Measurements from ENCODE around the gene PRKCH.
"Not testable (repeated sequence)": the region's sequence is repeated elsewhere in the genome, so short reads cannot be mapped to it uniquely, and the experiment has no call there.

PRKCH gene

DNA sequence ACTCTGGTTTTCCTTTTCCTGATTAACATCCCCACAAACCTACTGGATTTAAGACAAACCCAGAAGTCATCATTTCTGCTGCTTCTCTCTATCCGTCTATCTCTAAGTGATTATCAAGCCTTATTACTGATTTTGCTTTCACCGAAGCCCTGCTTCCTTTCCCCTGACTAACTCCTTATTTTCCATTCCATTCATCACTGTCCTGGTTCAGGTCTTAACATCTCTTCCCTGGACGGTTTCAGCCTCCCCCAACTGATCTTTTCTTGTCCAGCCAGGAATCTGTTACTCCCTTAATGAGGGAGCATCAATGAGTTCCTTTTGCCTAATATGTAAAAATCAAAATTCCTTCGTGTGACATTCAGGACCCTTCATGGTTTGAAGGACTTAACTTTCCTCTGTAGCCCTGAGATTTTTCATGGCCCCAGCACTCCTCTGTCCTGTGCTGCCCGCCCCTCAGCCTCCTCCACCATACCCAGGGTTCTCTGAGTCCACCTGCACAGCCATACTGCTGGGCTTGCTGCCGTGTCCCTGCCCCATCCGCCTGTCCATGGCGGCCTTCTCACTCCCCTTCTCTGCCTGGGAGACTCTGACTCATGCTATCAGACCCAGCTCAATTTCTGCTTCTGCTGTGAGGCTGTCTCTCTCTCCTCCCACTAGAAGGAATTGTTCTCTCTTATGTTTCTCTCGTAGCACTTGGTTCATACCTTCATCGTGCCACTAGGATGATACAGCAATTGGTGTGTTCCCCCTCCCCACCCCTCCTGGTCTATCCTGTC, 206.1 kb downstream of the PRKCH start:
- peak; percentile 84 for DNase-seq (ENCODE audit: low read depth, low spot score)

DNA sequence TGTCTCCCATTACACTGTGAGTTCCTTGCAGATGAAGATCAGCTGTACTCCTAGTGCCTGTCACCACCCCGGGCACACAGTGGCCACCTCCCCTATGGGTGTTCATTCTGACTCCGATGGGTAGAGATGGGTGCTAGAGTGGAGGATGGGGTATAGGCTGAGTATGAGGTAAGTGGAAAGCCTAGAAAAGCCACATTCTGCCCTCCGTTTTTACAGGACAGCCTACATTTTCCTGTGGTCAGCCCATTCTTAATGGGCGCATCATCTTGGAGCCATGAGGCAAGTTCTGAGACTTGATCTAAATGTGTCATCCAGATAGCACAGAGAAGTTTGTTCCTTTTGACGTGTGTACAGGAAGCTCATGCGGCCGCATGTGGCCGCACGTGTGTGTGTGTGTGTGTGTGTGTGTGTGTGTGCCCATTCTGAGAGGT, 207.2 kb downstream of the PRKCH start:
- peak; percentile 57 for DNase-seq (ENCODE audit: low read depth, low spot score)

DNA sequence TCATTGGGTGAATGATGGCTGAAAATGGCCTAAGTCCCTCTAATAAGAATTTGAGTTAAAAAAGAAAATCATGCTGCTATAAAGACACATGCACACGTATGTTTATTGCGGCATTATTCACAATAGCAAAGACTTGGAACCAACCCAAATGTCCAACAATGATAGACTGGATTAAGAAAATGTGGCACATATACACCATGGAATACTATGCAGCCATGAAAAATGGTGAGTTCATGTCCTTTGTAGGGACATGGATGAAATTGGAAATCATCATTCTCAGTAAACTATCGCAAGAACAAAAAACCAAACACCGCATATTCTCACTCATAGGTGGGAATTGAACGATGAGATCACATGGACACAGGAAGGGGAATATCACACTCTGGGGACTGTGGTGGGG, 208.0 kb downstream of the PRKCH start:
- DNase-seq (ENCODE audit: low read depth, low spot score), result not testable (repeated sequence)

DNA sequence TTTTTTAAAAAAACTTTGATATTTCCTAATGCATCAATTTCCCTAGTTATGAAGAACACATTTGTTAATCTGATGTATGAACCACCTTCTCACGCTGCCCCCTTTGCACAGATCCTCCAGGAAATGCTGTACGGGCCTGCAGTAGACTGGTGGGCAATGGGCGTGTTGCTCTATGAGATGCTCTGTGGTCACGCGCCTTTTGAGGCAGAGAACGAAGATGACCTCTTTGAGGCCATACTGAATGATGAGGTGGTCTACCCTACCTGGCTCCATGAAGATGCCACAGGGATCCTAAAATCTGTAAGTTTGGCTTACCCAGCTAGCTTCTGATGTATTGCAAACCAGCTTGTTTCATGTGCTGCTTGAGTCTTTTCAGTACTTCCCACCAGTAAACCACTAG, 208.9 kb downstream of the PRKCH start:
- DNase-seq (ENCODE audit: low read depth, low spot score), result no peak

DNA sequence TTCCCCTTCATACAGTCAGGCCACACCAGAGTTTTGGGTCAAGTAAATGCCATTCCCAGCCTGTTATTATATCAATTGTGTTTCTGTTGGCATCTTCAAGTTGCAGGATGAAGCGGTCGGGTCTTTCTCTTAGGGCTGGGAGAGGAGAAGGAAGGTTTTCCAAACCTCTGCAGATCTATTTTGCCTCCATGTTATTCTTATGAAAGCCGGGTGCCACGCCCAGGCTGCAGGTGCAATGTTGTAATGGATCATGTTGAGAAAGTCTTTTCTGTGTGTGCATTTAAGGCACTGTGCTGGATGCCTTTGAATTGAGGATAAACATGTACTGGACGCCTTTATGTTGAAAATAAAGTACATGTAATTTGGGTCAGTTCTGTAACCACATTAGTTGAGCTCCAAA, 209.5 kb downstream of the PRKCH start:
- no peak for DNase-seq (ENCODE audit: low read depth, low spot score)

DNA sequence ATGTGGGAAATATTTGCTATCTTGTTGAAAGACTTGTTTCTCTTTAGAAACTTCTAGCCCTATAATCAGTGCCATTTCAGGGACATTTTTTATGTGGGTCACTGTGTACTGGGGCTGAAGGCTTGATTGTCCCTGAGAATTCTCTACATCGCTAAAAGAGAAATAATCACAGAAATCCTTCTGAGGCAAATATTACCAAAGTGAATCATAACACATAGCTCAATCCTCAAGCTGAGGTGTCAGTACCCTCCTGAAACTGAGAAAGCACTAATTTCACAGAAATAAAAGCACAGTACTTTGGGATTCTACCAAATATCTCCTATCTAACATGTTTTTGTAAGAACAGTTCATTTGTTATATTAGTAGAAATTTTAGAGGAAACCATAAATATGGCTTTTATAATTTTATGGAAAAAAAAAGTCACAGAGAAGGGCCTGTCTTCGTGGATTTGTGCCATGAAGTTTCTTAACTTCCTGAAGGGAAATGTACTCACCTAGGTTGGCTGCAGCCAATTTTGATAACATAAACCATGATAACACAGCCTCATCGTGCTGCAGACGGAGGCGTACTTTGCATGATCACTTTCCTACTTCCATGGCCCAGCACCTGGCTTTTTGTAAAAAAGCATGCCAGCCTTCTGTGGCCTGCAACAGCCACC, 210.2 kb downstream of the PRKCH start:
- DNase-seq (ENCODE audit: low read depth, low spot score), result no peak

DNA sequence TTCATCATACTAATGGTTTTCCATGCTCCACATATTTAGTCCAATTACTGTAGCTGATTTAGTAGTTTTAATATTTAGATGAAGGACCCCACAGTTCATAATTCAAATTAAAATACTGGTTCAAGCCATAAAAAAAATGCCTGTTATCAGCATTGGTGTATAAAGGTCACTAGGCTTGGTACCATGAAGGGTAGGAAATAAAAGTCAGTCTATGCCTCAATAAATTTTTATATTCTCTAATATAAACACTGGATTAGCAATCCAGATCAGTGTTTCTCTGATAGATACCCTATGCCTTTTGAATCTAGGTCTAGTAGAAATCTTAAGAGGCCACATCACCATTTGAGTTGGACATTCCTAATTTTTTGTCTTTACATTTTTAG, 210.7 kb downstream of the PRKCH start:
- no peak for DNase-seq (ENCODE audit: low read depth, low spot score)

DNA sequence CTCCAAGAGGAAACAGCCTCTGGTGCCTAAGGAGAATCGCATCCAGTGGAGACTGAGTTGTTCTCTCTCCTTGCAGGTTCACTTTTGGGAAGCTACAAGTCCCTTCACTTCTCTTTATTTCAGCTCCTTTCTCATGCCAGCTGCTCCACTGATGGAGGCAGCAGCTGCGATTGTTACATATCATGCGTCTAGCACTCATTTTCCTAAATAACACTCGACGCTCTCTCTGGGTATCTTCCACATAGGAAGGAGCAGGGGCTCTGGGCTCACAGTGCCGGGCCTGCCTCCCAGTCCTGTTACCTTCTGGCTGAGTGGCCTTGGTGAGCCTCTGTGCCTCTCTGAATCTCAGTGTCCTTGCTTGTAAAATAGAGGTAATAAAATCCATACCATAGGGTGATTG, 211.4 kb downstream of the PRKCH start:
- no peak for DNase-seq (ENCODE audit: low read depth, low spot score)

DNA sequence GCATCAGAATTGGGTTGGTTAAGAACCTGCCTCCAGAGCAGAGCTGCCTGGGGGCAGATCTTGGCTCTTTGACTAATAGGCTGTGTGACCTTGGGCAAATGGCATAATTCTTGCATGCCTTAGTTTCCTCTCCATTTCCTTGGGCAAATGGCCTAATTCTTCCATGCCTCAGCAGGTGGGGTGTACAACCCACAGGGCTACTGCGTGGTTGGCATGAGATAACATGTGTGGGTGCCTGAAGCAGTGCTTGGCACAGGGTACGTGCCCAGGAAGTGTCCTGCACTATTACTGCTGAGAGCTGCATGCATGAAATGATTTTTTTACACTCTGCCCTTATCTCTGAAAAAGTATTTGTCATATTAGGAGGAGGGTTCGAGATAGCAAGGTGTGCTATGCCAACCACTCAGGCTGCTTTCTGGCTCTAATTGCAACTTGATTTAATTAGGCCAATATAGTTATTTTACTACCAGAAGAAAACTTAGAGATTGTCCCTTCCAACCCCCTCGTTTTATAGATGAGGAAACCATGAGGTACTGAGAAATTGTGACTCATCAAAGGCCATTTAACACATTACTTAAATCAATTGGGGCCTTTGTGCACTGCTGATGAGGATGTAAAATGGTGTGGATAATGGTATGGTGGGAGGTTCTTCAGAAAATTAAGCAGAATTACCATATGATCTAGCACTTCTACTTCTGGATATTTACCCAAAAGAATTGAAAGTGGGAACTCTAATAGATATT, 212.3 kb downstream of the PRKCH start:
- DNase-seq (ENCODE audit: low read depth, low spot score), result no peak

DNA sequence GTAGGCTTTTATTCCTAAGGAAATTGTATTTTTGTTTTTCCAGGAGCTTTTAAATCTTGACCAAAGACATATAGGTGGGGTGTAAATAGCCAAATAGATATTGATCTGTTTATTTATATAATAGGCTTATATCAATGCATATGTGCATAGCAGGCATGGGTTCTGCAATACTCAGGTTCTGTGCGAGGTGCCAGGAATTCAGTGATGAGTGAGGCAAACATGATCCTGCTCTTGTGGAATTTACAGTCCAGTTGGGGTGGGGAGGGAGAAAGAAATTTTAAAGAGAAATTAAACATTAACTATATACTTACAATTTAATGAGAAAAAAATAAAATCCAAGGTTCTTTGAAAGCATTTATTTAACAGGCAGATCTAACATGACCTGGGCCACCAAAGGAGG, 213.7 kb downstream of the PRKCH start:
- DNase-seq (ENCODE audit: low read depth, low spot score), result no peak

DNA sequence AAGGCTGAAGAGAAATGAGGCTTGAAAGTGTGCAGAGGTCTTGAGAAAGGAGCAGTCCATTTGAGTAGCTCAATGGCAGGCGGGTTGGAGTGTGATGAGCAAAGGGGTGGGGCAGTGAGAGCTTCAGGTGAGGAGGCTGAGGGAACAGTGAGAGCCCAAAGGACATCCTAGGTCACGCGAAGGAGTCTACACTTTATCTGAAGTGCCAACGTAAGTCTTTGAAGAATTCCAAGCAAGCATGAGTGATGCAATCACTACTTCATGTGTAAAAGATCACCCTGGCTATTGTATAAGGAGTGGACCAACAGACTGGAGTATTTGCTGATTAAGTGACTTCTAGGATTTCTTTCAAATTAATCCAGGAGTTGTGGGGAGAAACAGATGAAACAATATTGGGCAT, 214.1 kb downstream of the PRKCH start:
- DNase-seq (ENCODE audit: low read depth, low spot score), result no peak

DNA sequence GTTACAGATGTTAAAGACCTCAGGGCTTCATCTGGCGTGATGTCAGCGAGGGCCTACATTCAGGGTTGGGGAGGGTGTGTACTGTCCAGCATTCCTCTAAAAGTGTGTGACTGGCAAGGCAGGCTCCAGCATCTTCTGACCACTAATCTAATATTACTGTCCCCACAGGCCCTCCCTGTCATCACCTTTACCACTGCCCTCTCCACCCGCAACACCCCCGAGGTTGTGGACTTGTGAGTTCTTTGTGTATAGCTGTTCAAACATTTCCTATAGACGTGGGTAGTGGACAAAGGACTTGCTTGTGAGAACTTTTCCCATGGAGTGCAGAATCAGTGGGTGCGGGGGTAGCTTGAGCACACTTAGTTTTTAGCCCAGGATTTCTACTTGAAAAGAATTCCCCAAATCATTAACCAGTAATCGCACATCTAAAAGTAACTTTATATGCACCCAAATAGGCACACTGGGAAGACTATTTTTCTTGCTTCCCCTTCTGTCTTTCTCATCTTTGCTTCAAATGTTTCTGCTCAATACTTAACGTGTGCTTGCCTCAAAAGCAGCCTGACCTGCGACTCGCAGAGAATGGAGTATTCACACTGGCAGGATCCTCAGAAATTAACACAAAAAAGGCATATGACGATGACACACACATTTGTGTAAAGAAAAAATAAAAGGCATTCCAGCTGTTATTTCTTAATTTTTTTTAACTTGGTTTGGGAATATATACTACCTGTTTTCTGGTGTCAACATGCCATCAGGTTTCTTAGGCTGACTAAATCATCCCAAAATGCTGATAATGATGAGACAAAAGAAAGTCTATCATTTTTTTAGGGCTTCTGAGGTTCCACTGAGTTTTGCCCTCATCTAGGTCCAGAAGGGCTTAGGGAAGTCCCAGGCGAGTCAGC, 215.5 kb downstream of the PRKCH start:
- DNase-seq (ENCODE audit: low read depth, low spot score), result no peak

DNA sequence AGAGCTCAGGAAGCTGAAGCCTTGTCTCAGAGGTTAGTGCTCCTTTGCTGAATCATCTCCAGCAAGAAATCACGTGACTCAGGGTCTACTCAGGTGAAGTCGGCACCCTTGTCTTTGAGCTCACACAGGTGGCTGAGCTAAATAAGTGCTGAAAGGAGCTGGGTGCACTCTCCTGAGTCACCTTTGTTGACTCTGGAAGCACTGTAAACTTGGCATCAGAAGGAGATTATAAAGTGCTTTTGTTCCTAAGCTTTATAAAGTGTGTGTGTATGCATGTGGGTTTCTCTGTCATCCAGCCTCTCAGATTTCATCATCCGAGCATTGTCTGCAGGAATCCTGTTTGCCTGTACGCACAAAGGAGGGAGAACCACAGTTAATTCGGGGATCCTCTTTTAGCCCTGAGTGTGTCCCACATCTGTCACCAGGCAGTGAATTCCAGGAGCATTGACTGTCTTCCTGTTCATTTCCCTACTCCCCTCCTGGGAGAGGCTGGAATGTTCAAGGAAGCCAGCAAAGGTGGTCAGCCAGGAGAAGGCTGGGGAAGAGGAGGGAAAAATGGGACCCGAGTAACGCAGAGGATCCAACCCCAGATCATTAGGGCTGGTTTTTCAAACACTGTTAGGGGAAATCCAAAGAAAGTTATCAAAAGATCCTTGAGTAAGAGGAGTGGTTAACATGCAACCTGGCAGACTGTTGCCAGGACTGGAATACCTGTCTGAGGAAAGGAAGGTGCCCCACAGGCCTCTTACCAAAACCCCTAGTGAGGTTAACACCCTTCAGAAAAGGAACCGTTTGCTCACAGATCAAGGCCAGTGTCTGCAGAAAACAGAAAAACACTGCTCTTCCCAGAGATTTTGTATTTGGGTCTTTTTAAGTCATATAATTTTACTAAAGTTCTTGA, 216.4 kb downstream of the PRKCH start:
- DNase-seq (ENCODE audit: low read depth, low spot score), result peak; percentile 80

DNA sequence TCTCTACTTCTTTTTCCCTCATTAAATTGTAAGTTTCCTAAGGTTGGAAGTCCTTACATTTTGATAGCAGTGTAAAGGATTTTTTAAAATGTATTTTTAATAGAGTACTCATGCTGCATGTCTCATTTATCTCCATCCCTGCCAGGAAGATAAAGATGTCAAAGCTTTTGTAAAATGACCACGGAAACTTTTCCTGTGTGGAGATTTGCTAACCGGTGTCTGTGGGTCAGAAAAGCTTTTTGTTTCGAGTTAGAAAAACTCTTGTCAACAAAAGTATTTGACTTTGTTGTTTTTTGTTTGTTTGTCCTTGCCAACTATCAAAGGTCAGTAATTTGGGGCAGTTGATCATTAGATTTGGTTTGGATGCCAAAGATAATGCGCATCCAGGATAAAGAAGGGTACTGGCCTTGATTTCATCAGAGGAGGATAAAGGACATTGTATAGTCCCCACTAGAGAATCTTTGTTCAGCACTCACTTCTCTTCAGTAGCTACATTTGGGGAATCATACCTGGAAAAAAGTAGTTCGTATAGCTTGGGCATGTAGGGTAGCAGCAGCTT, 217.2 kb downstream of the PRKCH start:
- no peak for DNase-seq (ENCODE audit: low read depth, low spot score)

DNA sequence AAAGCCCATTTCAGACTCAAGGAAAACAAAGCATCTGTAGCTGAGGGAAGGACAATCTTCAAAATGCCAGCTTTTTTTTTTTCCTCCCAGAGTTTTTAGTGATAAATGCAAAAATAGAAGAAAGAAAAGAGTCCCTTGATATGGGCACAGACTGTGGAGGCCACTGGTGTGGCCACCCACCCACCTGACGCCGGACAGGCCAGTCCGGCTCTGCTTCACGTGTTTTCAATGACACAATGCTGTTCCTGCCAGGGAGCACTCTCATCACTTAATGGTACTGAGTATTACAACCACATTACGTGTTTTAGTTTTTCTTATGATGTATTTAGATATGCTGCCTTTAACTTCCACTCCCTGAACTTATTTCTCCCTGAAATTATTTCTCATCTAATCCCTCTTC, 218.3 kb downstream of the PRKCH start:
- no peak for DNase-seq (ENCODE audit: low read depth, low spot score)

DNA sequence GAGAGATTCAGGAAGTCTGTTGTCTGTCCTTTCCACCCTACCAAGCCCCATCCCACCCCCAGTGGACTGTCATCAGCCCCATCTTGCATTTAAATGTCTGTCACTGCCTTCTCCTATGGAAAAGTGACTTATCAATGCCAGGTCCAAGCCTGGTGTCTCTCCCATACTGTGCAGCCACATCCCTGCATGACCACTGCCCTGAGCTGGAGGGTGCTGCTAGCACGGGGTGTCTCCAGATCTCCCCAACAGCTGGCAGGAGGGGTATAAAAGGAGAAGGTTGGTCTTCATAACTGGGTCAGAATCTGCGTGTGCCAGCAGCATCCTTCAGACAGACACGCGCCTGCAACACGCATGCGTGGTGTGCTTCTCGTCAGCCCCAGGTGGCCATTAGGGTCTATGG, 219.6 kb downstream of the PRKCH start:
- DNase-seq (ENCODE audit: low read depth, low spot score), result no peak

DNA sequence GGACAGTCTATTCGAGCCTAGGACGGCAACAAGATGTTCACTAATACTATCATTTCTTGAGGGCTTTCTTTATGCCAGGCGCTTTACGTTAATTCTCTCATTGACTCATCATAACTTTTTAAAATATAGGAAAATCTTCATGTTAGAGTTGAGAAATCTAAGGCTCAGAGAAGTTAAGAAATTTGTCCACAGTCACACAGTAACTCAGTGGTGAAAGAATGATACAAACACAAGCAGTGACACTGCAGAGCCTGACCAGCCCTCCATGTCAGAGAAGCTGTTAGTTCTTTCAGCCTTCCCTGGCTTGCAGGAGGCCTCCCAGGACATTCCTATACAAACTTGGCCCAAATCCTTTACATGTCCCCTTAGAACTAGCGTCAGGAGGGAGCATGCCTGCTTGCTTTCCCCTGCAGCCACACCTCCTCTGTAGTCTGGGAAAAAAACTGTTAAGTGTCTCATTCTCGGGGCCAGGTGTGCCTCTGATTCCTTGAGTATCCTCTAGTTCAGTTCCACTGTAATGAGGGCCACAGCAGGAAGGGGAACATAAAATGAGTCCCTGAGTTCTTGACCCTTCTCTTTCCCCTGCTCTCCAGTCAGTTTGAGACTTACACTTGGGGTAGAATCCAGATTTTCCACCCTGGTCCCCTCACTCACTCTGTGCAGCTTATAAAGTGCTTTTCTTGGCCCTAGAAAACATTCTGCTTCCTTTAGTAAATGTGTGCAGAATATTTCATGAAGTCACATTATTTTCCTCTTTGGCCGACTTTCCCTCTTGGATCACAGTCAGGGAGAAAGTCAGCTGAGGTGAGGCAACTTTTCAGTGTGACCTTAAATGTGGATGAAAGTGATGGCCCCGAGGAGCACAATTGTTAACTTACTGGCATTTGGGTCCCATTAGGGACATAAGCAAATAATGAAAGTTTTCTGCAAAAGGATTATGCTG, 221.7 kb downstream of the PRKCH start:
- peak; percentile 56 for DNase-seq (ENCODE audit: low read depth, low spot score)

DNA sequence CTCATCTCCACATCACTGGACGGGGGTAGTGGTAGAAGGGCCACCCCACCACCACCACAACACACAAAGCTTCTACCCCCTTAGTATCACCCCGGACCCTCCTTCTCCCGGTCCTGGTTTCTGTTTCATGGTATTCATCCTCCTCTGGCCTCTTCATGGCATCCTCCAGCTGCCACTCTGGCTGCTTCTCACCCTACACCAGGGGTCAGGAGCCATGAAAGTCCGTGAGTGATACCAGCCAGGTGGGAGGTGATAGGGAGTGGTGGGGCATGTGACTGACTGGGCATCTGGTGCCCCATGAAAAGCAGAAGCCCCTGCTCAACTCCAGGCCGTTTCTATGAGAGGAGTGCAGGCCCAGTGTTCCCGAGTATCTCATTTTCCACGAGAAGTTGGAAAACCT, 222.6 kb downstream of the PRKCH start:
- DNase-seq (ENCODE audit: low read depth, low spot score), result no peak
